Measurements from ENCODE around the gene PSEN1. TPM values are rescaled to one million over a fixed set of nuclear protein-coding genes. Genes with fewer than 3 reads are reported as not detected.

Gene PSEN1
- polyA plus RNA-seq, 1 of the 3 experiments (the other 2 are of a cell fraction): 9.0 TPM

- H3K9me2 ChIP-seq: no peaks in the 10 kb centered on the region
- TF ChIP-seq ELF1 (IDR thresholded peaks at IDR 0.05): no peak
- TF ChIP-seq NFIC (IDR thresholded peaks at IDR 0.05; ENCODE audit: borderline replicate concordance): no peak
- TF ChIP-seq FOXM1 (IDR thresholded peaks at IDR 0.05; ENCODE audit: low read depth): no peak
- TF ChIP-seq PBX3 (IDR thresholded peaks at IDR 0.05): no peak
- no peak for TF ChIP-seq IRF3 (IDR thresholded peaks at IDR 0.05; ENCODE audit: low read depth, low read length)
- no peak for TF ChIP-seq RFX5 (IDR thresholded peaks at IDR 0.05; ENCODE audit: low read length)
- no peak for TF ChIP-seq TAF1 (IDR thresholded peaks at IDR 0.05; ENCODE audit: borderline replicate concordance, low read depth, low read length)
- TF ChIP-seq TCF12 (IDR thresholded peaks at IDR 0.05): no peak
- no peak for TF ChIP-seq REST (IDR thresholded peaks at IDR 0.05; ENCODE audit: low read depth, low read length)
- no peak for TF ChIP-seq RCOR1 (IDR thresholded peaks at IDR 0.05; ENCODE audit: low read length)
- no peak overlapping the region for H3K9ac ChIP-seq
- peaks cover 7% of the 10 kb centered on the region for H3F3A ChIP-seq (replicated peaks; ENCODE audit: insufficient read depth)
- H3K27ac ChIP-seq (ENCODE audit: low read depth in 2 of 2, low read length in 1 of 2): no peak overlapping the region
- H3K4me2 ChIP-seq: peak overlapping the region; percentile 46; the same call in 1 of the 2 replicates
- no peaks in the 10 kb centered on the region for H3K79me2 ChIP-seq (ENCODE audit: insufficient read depth)
- peaks cover 8 to 16% of the 10 kb centered on the region in 2 experiments; a peak in 3 of 4 replicates for H3K4me1 ChIP-seq (ENCODE audit: control insufficient read depth in 1 of 2, insufficient read depth in 2 of 2, low read depth in 1 of 2, low read length in 1 of 2)
- 20% methylated on average over 2 of the region's 73 CpGs for WGBS (ENCODE audit: low lambda C conversion rate)
- H3K27me3 ChIP-seq (ENCODE audit: insufficient read depth): peaks cover 41% of the 10 kb centered on the region
- H3K9me3 ChIP-seq: no peaks in the 10 kb centered on the region
- peak overlapping the region in 1 of 2 experiments; percentile 42; a peak in 2 of 4 replicates for H3K4me3 ChIP-seq (ENCODE audit: low read depth in 2 of 2, low read length in 1 of 2)
- peak; percentile 82 for DNase-seq
- CTCF ChIA-PET: interaction anchor here (1.5 to 2.1 kb wide), 2 partner anchors 19 to 234 kb away, joined by 3 to 6 read pairs; no protein-coding TSS in a partner anchor
- POLR2A ChIA-PET: no interaction called here
- H2AFZ ChIP-seq (ENCODE audit: low read depth): no peak overlapping the region
- no peaks in the 10 kb centered on the region for H4K20me1 ChIP-seq (ENCODE audit: insufficient read depth)
- H3K36me3 ChIP-seq (replicated peaks in 1 of 2; ENCODE audit: control insufficient read depth in 1 of 2, insufficient read depth in 2 of 2, low read length in 1 of 2): no peaks in the 10 kb centered on the region
These were observed 101.6 kb downstream of the PSEN1 start for GRCh38 chr14:73237786-73238423.

- 41% methylated on average over 10 of the region's 10 CpGs for WGBS (ENCODE audit: low lambda C conversion rate)
- Histone ChIP-seq H3K36me3 (replicated peaks in 1 of 2; ENCODE audit: control insufficient read depth in 1 of 2, insufficient read depth in 2 of 2, low read length in 1 of 2) (no peaks in the 10 kb centered on the region), H3K9ac (no peak overlapping the region), H3F3A (replicated peaks; ENCODE audit: insufficient read depth) (peaks cover 7% of the 10 kb centered on the region), H3K4me1 (ENCODE audit: control insufficient read depth in 1 of 2, insufficient read depth in 2 of 2, low read depth in 1 of 2, low read length in 1 of 2) (peaks cover 8 to 16% of the 10 kb centered on the region in 2 experiments; a peak in 3 of 4 replicates), H3K27me3 (ENCODE audit: insufficient read depth) (peaks cover 41% of the 10 kb centered on the region), H3K9me3 (no peaks in the 10 kb centered on the region), H3K79me2 (ENCODE audit: insufficient read depth) (no peaks in the 10 kb centered on the region), H3K4me3 (ENCODE audit: low read depth in 2 of 2, low read length in 1 of 2) (no peak overlapping the region), H3K9me2 (no peaks in the 10 kb centered on the region), H3K4me2 (peak overlapping the region; percentile 46; the same call in 1 of the 2 replicates), H4K20me1 (ENCODE audit: insufficient read depth) (no peaks in the 10 kb centered on the region), H3K27ac (ENCODE audit: low read depth in 2 of 2, low read length in 1 of 2) (no peak overlapping the region), H2AFZ (ENCODE audit: low read depth) (no peak overlapping the region)
- TF ChIP-seq NFIC (IDR thresholded peaks at IDR 0.05; ENCODE audit: borderline replicate concordance) (0 out of 2 replicates have a peak, but pooled peaks have one; percentile 33), YY1 (IDR thresholded peaks at IDR 0.05; ENCODE audit: low read depth) (no peak), RFX5 (IDR thresholded peaks at IDR 0.05; ENCODE audit: low read length) (no peak), TEAD4 (IDR thresholded peaks at IDR 0.05; ENCODE audit: borderline replicate concordance, insufficient read depth) (0 out of 2 replicates have a peak, but pooled peaks have one; percentile 15), FOSL2 (IDR thresholded peaks at IDR 0.05; ENCODE audit: borderline replicate concordance, low read depth) (peak; percentile 63; the same call in 1 of the 2 replicates)
- no peak for DNase-seq
- ChIA-PET CTCF (interaction anchor here (1.5 to 2.1 kb wide), 2 partner anchors 19 to 234 kb away, joined by 3 to 6 read pairs; no protein-coding TSS in a partner anchor), POLR2A (no interaction called here)
These were observed 102.1 kb downstream of the PSEN1 start for GRCh38 chr14:73238424-73238852.
